Suprapubic skin (tissue), 3 donors: ENCODE measurements around the gene NEU1.

Experiments
- CTCF ChIP-seq, 2 donors: fragments of 200-600 bp in 1 of 2; fragments of 450-650 bp in 1 of 2; sonication (generic) in 1 of 2; IDR thresholded peaks; one replicate each; pipeline ENCODE4 v1.5.1; 2016 to 2019; ENCODE audit warnings: antibody characterized with exemption in 2 of 2, mild to moderate bottlenecking in 1 of 2, moderate library complexity in 1 of 2
- EP300 ChIP-seq: sonication (generic); formaldehyde crosslinking; IDR thresholded peaks from one replicate; pipeline ENCODE4 v1.6.1; 2017; ENCODE audit warnings: antibody characterized with exemption

- no peak for TF ChIP-seq CTCF (IDR thresholded peaks at IDR 0.05)
- no peak for TF ChIP-seq EP300
Observed at GRCh38 chr6:31898383-31899011, 35.9 kb upstream of the NEU1 start.
